Lower leg skin (tissue), 3 donors: ENCODE measurements around the gene POLR3B.

Source experiments
- POLR2A ChIP-seq, 2 donors: fragments of 450-650 bp; IDR thresholded peaks; one replicate each; pipeline ENCODE4 v1.6.1; 2016 to 2017; ENCODE audit warnings: antibody characterized with exemption in 2 of 2, mild to moderate bottlenecking in 1 of 2, moderate library complexity in 1 of 2
- TF ChIP-seq, protein P1 (sequence below), 3 donors: fragments of 450-650 bp; IDR thresholded peaks; one replicate each; pipeline ENCODE4 v1.5.1; 2016; ENCODE audit warnings: antibody characterized with exemption in 3 of 3, mild to moderate bottlenecking in 3 of 3, moderate library complexity in 2 of 3

DNA sequence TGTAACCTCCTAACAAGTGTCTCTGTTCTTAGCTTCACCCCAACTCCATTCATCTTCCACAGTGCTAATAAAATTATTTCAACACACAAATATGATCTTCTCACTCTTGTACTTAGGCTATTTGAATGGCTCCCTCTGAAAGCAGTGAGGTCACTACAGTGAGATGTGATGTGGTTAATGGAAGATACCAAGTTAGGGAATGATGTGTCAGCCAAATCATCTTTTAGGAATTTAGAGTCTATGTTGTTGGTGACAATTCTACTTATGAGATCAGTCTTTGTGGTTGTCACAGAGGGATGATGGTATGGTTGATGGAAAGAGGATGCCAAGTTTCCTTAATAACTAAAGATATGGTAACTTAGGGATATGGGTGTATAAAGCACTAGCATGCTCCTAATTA, 57.6 kb downstream of the POLR3B start:
- TF ChIP-seq, protein P1, sequence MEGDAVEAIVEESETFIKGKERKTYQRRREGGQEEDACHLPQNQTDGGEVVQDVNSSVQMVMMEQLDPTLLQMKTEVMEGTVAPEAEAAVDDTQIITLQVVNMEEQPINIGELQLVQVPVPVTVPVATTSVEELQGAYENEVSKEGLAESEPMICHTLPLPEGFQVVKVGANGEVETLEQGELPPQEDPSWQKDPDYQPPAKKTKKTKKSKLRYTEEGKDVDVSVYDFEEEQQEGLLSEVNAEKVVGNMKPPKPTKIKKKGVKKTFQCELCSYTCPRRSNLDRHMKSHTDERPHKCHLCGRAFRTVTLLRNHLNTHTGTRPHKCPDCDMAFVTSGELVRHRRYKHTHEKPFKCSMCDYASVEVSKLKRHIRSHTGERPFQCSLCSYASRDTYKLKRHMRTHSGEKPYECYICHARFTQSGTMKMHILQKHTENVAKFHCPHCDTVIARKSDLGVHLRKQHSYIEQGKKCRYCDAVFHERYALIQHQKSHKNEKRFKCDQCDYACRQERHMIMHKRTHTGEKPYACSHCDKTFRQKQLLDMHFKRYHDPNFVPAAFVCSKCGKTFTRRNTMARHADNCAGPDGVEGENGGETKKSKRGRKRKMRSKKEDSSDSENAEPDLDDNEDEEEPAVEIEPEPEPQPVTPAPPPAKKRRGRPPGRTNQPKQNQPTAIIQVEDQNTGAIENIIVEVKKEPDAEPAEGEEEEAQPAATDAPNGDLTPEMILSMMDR (IDR thresholded peaks at IDR 0.05) = no peak
- no peak for TF ChIP-seq POLR2A (IDR thresholded peaks at IDR 0.05)
